HepG2 (cell line): ENCODE results near the gene FCN1. TPM values are rescaled to one million over a fixed set of nuclear protein-coding genes. Genes with fewer than 3 reads are reported as not detected.

Experiments
- ATAC-seq: fragments of 200-7000 bp; cut with Tn5 transposase; 3 replicates; pipeline ENCODE4 v1.9.1; 2020; ENCODE audit warnings: mild to moderate bottlenecking, moderate library complexity
- BruUV-seq: library from RNA; stranded (reverse); fragments of 400-500 nt; replicated peaks from 2 replicates; lab custom pipeline; 2021; lab: Mats Ljungman, UMichigan
- CTCF ChIA-PET: fragments of 300-600 bp; formaldehyde crosslinking; extraction: SDS; loops from one replicate; lab custom pipeline; 2021; ENCODE audit warnings: low total read pairs, inconsistent platforms, low intra/inter-chr PET ratio; lab: Yijun Ruan, JAX
- POLR2A ChIA-PET: fragments of 350-600 bp; sonication (Branson Sonifier 250); formaldehyde crosslinking; loops from one replicate; lab custom pipeline; 2020; ENCODE audit warnings: antibody characterized with exemption, inconsistent platforms; lab: Yijun Ruan, JAX
- DNase-seq: peaks from one replicate; pipeline ENCODE4 v3.0.0-alpha.2; 2015; ENCODE audit warnings: low spot score
- FAIRE-seq: peaks from 3 replicates; lab custom pipeline; 2011; peaks lifted over from hg19 to GRCh38; lab: Jason Lieb, UNC
- H2AFZ ChIP-seq: one replicate; pipeline ENCODE4 v1.6.1; 2011; ENCODE audit warnings: low read length, inconsistent platforms
- H3K27ac ChIP-seq: fragments of 300-600 bp; 3 replicates; pipeline ENCODE4 v1.8.0; 2011; ENCODE audit warnings: mixed run types, mild to moderate bottlenecking, mixed read lengths, low read length, inconsistent platforms; ENCODE audit not compliant: insufficient read depth; ENCODE audit errors: extremely low read length
- H3K27me3 ChIP-seq, 2 experiments: fragments of 200-600 bp in 1 of 2; 2 replicates in 1 of 2; 3 replicates in 1 of 2; pipeline versions ENCODE4 v1.6.0 to v1.8.0; 2011; ENCODE audit warnings: low read length in 2 of 2, mild to moderate bottlenecking in 2 of 2, moderate library complexity in 2 of 2, inconsistent platforms in 1 of 2; ENCODE audit not compliant: insufficient read depth in 2 of 2, control insufficient read depth in 1 of 2
- H3K36me3 ChIP-seq, 2 experiments: fragments of 200-600 bp in 1 of 2; replicated peaks in 1 of 2; 2 replicates in 1 of 2; 3 replicates in 1 of 2; pipeline versions ENCODE4 v1.5.1 to v1.8.0; 2011; ENCODE audit warnings: low read length in 2 of 2, inconsistent platforms in 1 of 2; ENCODE audit not compliant: insufficient read depth in 2 of 2, control insufficient read depth in 1 of 2
- H3K4me1 ChIP-seq: 2 replicates; pipeline ENCODE4 v1.5.1; 2012; ENCODE audit warnings: low read length, inconsistent platforms; ENCODE audit not compliant: insufficient read depth
- H3K4me2 ChIP-seq: 2 replicates; pipeline ENCODE4 v1.6.0; 2011; ENCODE audit warnings: low read depth, low read length, inconsistent platforms
- H3K4me3 ChIP-seq, 3 experiments: fragments of 200-600 bp in 1 of 3; sonication (generic), shearing (Covaris generic) in 1 of 3; replicated peaks in 1 of 3; 2 replicates each; pipeline ENCODE4 v1.5.1; 2011 to 2016; ENCODE audit warnings: low read length in 3 of 3, inconsistent platforms in 2 of 3, low read depth in 2 of 3, mild to moderate bottlenecking in 2 of 3, control low read depth in 1 of 3, mixed read lengths in 1 of 3; ENCODE audit not compliant: insufficient read depth in 1 of 3
- H3K79me2 ChIP-seq: one replicate; pipeline ENCODE4 v1.6.1; 2011; ENCODE audit warnings: low read length, inconsistent platforms; ENCODE audit not compliant: insufficient read depth
- H3K9ac ChIP-seq: 2 replicates; pipeline ENCODE4 v1.6.0; 2011; ENCODE audit warnings: mild to moderate bottlenecking, low read depth, low read length, inconsistent platforms; ENCODE audit not compliant: insufficient read depth
- H3K9me3 ChIP-seq: 2 replicates; pipeline ENCODE4 v1.5.1; 2012; ENCODE audit warnings: mild to moderate bottlenecking, low read length
- H4K20me1 ChIP-seq: 2 replicates; pipeline ENCODE4 v1.6.0; 2011; ENCODE audit warnings: inconsistent platforms, mild to moderate bottlenecking, low read length, moderate library complexity; ENCODE audit not compliant: insufficient read depth
- CAMTA2 ChIP-seq: sonication (generic); formaldehyde crosslinking; IDR thresholded peaks from 2 replicates; pipeline ENCODE4 v1.4.0; 2020; ENCODE audit warnings: mild to moderate bottlenecking, missing genetic modification reagents, borderline replicate concordance
- FOXM1 ChIP-seq: sonication (generic); formaldehyde crosslinking; IDR thresholded peaks from 2 replicates; pipeline ENCODE4 v1.5.0; 2020; ENCODE audit warnings: missing genetic modification reagents
- HMGA1 ChIP-seq: sonication (generic); formaldehyde crosslinking; conservative IDR thresholded peaks from 2 replicates; pipeline ENCODE4 v1.4.0; 2020; ENCODE audit warnings: missing genetic modification reagents
- NCOA5 ChIP-seq: sonication (generic); formaldehyde crosslinking; IDR thresholded peaks from 2 replicates; pipeline ENCODE4 v1.4.0; 2020; ENCODE audit warnings: missing genetic modification reagents
- NFE2 ChIP-seq: sonication (generic); formaldehyde crosslinking; IDR thresholded peaks from 2 replicates; pipeline ENCODE4 v1.4.0; 2020; ENCODE audit warnings: missing genetic modification reagents
- NFKBIZ ChIP-seq: IDR thresholded peaks from 2 replicates; pipeline ENCODE4 v1.6.1; 2018; ENCODE audit warnings: missing genetic modification reagents, missing compliant biosample characterization
- PAXIP1 ChIP-seq: sonication (generic); formaldehyde crosslinking; conservative IDR thresholded peaks from 2 replicates; pipeline ENCODE4 v1.4.0; 2020; ENCODE audit warnings: mild to moderate bottlenecking, missing genetic modification reagents, moderate library complexity
- SCMH1 ChIP-seq: sonication (generic); formaldehyde crosslinking; IDR thresholded peaks from 2 replicates; pipeline ENCODE4 v1.9.0; 2021; ENCODE audit warnings: missing genetic modification reagents, mild to moderate bottlenecking, borderline replicate concordance
- SIN3B ChIP-seq: fragments of 150-350 bp; IDR thresholded peaks from 2 replicates; pipeline ENCODE4 v1.6.1; 2014; ENCODE audit warnings: low read length
- SOX5 ChIP-seq: IDR thresholded peaks from 2 replicates; pipeline ENCODE4 v1.6.1; 2016; ENCODE audit warnings: borderline replicate concordance
- ZNF10 ChIP-seq: sonication (generic); formaldehyde crosslinking; IDR thresholded peaks from 2 replicates; pipeline ENCODE4 v1.4.0; 2020; ENCODE audit warnings: mild to moderate bottlenecking, low read depth, missing genetic modification reagents, borderline replicate concordance
- ZNF232 ChIP-seq: sonication (generic); formaldehyde crosslinking; IDR thresholded peaks from 2 replicates; pipeline ENCODE4 v1.4.0; 2020; ENCODE audit warnings: missing genetic modification reagents, borderline replicate concordance
- ZNF333 ChIP-seq: sonication (generic); formaldehyde crosslinking; IDR thresholded peaks from 2 replicates; pipeline ENCODE4 v1.4.0; 2020; ENCODE audit warnings: mild to moderate bottlenecking, missing genetic modification reagents, borderline replicate concordance
- ZNF362 ChIP-seq: sonication (generic); formaldehyde crosslinking; IDR thresholded peaks from 2 replicates; pipeline ENCODE4 v1.4.0; 2020; ENCODE audit warnings: missing genetic modification reagents, mild to moderate bottlenecking, borderline replicate concordance
- ZNF496 ChIP-seq: sonication (generic); formaldehyde crosslinking; IDR thresholded peaks from 2 replicates; pipeline ENCODE4 v1.8.1; 2023; ENCODE audit warnings: mild to moderate bottlenecking, moderate library complexity, missing genetic modification reagents; ENCODE audit not compliant: insufficient replicate concordance
- ZNF674 ChIP-seq: sonication (generic); formaldehyde crosslinking; IDR thresholded peaks from 2 replicates; pipeline ENCODE4 v1.5.0; 2020; ENCODE audit warnings: low read depth, mild to moderate bottlenecking, missing genetic modification reagents
- WGBS: methylation state at CpG from one replicate; pipeline ENCODE4 v1.1.6; 2017; ENCODE audit warnings: low lambda C conversion rate; 5-methylcytosine and 5-hydroxymethylcytosine counted together
- in situ Hi-C: cut with HindIII; loops from 2 replicates; pipeline ENCODE4 v1.10.0; 2017; ENCODE audit warnings: low pct_unique_long_range_greater_than_20kb; ENCODE audit not compliant: extremely low pct_ligation_motif_present
- intact Hi-C: fragments of 100-400 bp; cut with micrococcal nuclease; formaldehyde crosslinking; loops from one replicate; pipeline ENCODE4 v1.10.0; 2022; ENCODE audit not compliant: unreplicated experiment
- polyA plus RNA-seq, 8 experiments: library from polyadenylated mRNA; depleted of rRNA in 3 of 8; stranded (reverse) in 7 of 8; unstranded in 1 of 8; fragments of >200 nt; fragmentation: Illumina TruSeq in 4 of 8; extraction: Trizol in 4 of 8; gene quantifications; 2 replicates each; pipeline versions ENCODE4 v1.2.1 to v1.2.3, GENCODE V29; 2011 to 2016; ENCODE audit warnings: low read depth in 4 of 8, missing spikeins in 1 of 8, mixed read lengths in 1 of 8; ENCODE audit not compliant: insufficient read depth in 1 of 8
- total RNA-seq, 5 experiments: library from RNA; depleted of rRNA; stranded (reverse); fragments of >200 nt; fragmentation: Illumina TruSeq; extraction: Trizol; gene quantifications; 2 replicates each; pipeline ENCODE4 v1.2.3, GENCODE V29; 2016; ENCODE audit warnings: low read depth in 1 of 5

FCN1 gene
- total and polyA plus RNA-seq, 2 of the 13 experiments (the other 11 are each of a cell fraction or from before 2014, with no cell fraction given) = not detected

GRCh38 chr9:134962065-134962972, 44.6 kb upstream of the FCN1 start:
- BruUV-seq = no TSS peak
- in situ Hi-C loops = no loop called here
- FAIRE-seq (no peak), DNase-seq (no peak), ATAC-seq (no peak)
- Histone ChIP-seq H3K4me1 (no peaks in the 10 kb centered on the region), H4K20me1 (0 out of 2 replicates have a peak, but pooled peaks cover 4% of the 10 kb centered on the region), H3K9ac (no peak overlapping the region), H3K4me2 (no peak overlapping the region), H3K9me3 (no peaks in the 10 kb centered on the region), H3K27ac (no peak overlapping the region), H3K27me3 (peaks cover 9 to 44% of the 10 kb centered on the region in 2 experiments; a peak in 4 of 5 replicates), H3K36me3 (no peaks in the 10 kb centered on the region), H2AFZ (no peak overlapping the region), H3K4me3 (no peak overlapping the region), H3K79me2 (no peaks in the 10 kb centered on the region)
- ChIA-PET CTCF (no interaction called here), POLR2A (no interaction called here)
- WGBS = 40% methylated on average over 14 of the region's 16 CpGs
- intact Hi-C loops = no loop called here
- no peak for TF ChIP-seq ZNF496 (CRISPR knock-in tag)
- no peak for TF ChIP-seq FOXM1 (CRISPR knock-in tag)
- TF ChIP-seq NFE2 (CRISPR knock-in tag) = no peak
- no peak for TF ChIP-seq ZNF362
- TF ChIP-seq ZNF333 (CRISPR knock-in tag) = no peak
- no peak for TF ChIP-seq CAMTA2
- TF ChIP-seq NFKBIZ (CRISPR knock-in tag) = no peak
- TF ChIP-seq SCMH1 (CRISPR knock-in tag) = no peak
- no peak for TF ChIP-seq HMGA1
- TF ChIP-seq PAXIP1 (CRISPR knock-in tag) = no peak
- no peak for TF ChIP-seq ZNF674
- no peak for TF ChIP-seq NCOA5 (CRISPR knock-in tag)
- no peak for TF ChIP-seq ZNF10 (CRISPR knock-in tag)
- TF ChIP-seq SOX5 (CRISPR knock-in tag) = no peak
- no peak for TF ChIP-seq ZNF232 (CRISPR knock-in tag)
- no peak for TF ChIP-seq SIN3B
